ENCODE measurements around the gene MBNL2. TPM values are rescaled to one million over a fixed set of nuclear protein-coding genes. Genes with fewer than 3 reads are reported as not detected.

The MBNL2 gene
- total RNA-seq, 4 donors from 2014 or later: 92.8 to 132 (median 101) TPM

GRCh38 chr13:97243915-97244781, 22.0 kb downstream of the MBNL2 start:
- 37% methylated on average over 8 of the region's 8 CpGs for WGBS
- no peak for TF ChIP-seq POLR2AphosphoS5 (IDR thresholded peaks at IDR 0.05)
- TF ChIP-seq, protein P1, sequence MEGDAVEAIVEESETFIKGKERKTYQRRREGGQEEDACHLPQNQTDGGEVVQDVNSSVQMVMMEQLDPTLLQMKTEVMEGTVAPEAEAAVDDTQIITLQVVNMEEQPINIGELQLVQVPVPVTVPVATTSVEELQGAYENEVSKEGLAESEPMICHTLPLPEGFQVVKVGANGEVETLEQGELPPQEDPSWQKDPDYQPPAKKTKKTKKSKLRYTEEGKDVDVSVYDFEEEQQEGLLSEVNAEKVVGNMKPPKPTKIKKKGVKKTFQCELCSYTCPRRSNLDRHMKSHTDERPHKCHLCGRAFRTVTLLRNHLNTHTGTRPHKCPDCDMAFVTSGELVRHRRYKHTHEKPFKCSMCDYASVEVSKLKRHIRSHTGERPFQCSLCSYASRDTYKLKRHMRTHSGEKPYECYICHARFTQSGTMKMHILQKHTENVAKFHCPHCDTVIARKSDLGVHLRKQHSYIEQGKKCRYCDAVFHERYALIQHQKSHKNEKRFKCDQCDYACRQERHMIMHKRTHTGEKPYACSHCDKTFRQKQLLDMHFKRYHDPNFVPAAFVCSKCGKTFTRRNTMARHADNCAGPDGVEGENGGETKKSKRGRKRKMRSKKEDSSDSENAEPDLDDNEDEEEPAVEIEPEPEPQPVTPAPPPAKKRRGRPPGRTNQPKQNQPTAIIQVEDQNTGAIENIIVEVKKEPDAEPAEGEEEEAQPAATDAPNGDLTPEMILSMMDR (IDR thresholded peaks at IDR 0.05): no peak
- TF ChIP-seq EP300 (IDR thresholded peaks at IDR 0.05): no peak
- no peak for TF ChIP-seq POLR2A (IDR thresholded peaks at IDR 0.05; ENCODE audit: low read depth)
- H3K9me3 ChIP-seq: no peaks in the 10 kb centered on the region
- no peak for DNase-seq (ENCODE audit: extremely low spot score)
- H3K27me3 ChIP-seq: no peaks in the 10 kb centered on the region
- H3K36me3 ChIP-seq: no peaks in the 10 kb centered on the region
- intact Hi-C loops (cut with DNase I): no loop called here
- peak overlapping the region; percentile 75 to 79 (median 76) for H3K27ac ChIP-seq (replicated peaks in 1 of 4)
- peaks cover 88 to 100% (median 98%) of the 10 kb centered on the region in 4 donors for H3K4me1 ChIP-seq
- peak overlapping the region in 1 of 4 donors; percentile 2 for H3K4me3 ChIP-seq

GRCh38 chr13:97245011-97245410, 22.9 kb downstream of the MBNL2 start:
- H3K27me3 ChIP-seq: no peaks in the 10 kb centered on the region
- no peaks in the 10 kb centered on the region for H3K36me3 ChIP-seq
- intact Hi-C loops (cut with DNase I): no loop called here
- H3K27ac ChIP-seq (replicated peaks in 1 of 4): peak overlapping the region; percentile 75 to 79 (median 76)
- TF ChIP-seq POLR2AphosphoS5 (IDR thresholded peaks at IDR 0.05) (no peak), POLR2A (IDR thresholded peaks at IDR 0.05; ENCODE audit: low read depth) (no peak), EP300 (IDR thresholded peaks at IDR 0.05) (no peak)
- TF ChIP-seq, protein P1 (IDR thresholded peaks at IDR 0.05): no peak
- DNase-seq (ENCODE audit: extremely low spot score): no peak
- H3K4me3 ChIP-seq: no peak overlapping the region
- H3K9me3 ChIP-seq: no peaks in the 10 kb centered on the region
- H3K4me1 ChIP-seq: peaks cover 87 to 100% (median 98%) of the 10 kb centered on the region in 4 donors

DNA sequence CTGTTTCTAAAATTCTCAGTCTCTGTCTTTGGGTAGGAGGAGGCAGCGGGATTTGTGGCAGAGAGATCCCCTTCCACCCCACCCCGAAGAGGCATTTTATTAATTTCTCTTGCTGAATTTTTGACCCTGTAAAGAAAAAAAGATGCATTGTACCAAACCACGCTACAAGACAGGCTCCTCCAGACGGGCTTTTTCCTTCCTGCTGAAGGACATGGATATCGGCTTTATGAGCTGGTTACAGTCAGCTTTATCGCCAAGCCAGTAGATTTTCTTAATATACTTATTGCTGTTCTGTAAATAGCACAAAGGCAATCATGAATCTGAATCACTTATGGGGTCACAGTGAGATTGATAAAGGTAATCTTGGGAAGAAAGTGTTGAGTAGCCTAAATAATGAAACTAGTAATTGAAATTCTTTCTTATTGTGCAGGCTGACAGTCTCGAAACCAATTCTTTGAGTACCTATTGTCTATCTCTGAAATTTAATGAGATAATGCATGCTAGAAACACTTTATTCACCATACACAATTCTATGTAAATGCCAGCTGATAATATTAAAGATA, 24.5 kb downstream of the MBNL2 start:
- H3K36me3 ChIP-seq: no peaks in the 10 kb centered on the region
- peaks cover 86 to 100% (median 97%) of the 10 kb centered on the region in 4 donors for H3K4me1 ChIP-seq
- no peaks in the 10 kb centered on the region for H3K27me3 ChIP-seq
- H3K9me3 ChIP-seq: no peaks in the 10 kb centered on the region
- WGBS: 49% methylated on average over 7 of the region's 7 CpGs
- peak overlapping the region; percentile 6 to 40 (median 36) for H3K4me3 ChIP-seq
- H3K27ac ChIP-seq (replicated peaks in 1 of 4): peak overlapping the region; percentile 75 to 79 (median 76)
- no peak for DNase-seq (ENCODE audit: extremely low spot score)
- intact Hi-C loops (cut with DNase I): no loop called here
- TF ChIP-seq EP300 (IDR thresholded peaks at IDR 0.05) (no peak), POLR2AphosphoS5 (IDR thresholded peaks at IDR 0.05) (no peak), POLR2A (IDR thresholded peaks at IDR 0.05; ENCODE audit: low read depth) (no peak)
- TF ChIP-seq, protein P1 (IDR thresholded peaks at IDR 0.05): no peak

- Histone ChIP-seq H3K27me3 (no peaks in the 10 kb centered on the region), H3K36me3 (no peaks in the 10 kb centered on the region), H3K27ac (replicated peaks in 1 of 4) (peak overlapping the region; percentile 75 to 79 (median 76)), H3K4me1 (peaks cover 71 to 96% (median 83%) of the 10 kb centered on the region in 4 donors), H3K4me3 (no peak overlapping the region), H3K9me3 (no peaks in the 10 kb centered on the region)
- 96% methylated on average over 6 of the region's 6 CpGs for WGBS
- no peak for TF ChIP-seq POLR2A (IDR thresholded peaks at IDR 0.05; ENCODE audit: low read depth)
- no peak for TF ChIP-seq POLR2AphosphoS5 (IDR thresholded peaks at IDR 0.05)
- no peak for TF ChIP-seq EP300 (IDR thresholded peaks at IDR 0.05)
- no peak for DNase-seq (ENCODE audit: extremely low spot score)
- intact Hi-C loops (cut with DNase I): no loop called here
Observed at GRCh38 chr13:97248243-97248642, 26.1 kb downstream of the MBNL2 start.

DNA sequence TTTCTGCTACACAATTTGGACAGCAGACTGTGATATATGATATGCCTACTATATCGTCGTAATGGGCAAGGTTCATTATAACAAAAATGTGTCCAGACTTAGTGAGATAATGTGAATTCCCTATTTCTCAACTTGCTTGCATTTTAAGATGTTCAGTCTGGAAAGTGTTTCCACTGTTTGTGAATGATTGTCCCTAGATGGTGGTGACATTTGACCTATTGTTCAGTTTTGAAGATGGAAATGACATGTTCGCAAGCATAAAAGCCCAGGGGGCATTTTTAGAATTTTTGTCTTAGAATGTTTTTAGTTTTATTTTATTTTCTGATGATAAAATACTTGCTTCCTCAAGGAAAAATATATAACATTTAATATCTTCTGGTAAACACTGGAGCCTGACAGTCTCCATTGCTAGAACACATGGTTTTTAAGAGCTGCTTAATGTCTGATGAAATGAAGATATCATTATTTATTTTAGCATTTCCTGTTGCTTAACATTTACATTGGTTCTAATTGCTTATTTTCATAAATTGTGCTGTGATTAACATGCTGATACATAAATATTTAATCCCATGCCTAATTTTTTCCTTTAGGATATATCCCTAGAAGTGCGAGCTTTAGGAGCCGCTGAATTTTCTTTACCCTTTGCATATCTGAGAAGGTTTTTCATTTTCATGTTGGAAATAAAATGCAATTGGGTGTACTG, 27.1 kb downstream of the MBNL2 start:
- no peak for DNase-seq (ENCODE audit: extremely low spot score)
- Histone ChIP-seq H3K4me3 (peak overlapping the region in 1 of 4 donors; percentile 9), H3K27ac (replicated peaks in 1 of 4) (peak overlapping the region; percentile 75 to 79 (median 76)), H3K4me1 (peaks cover 68 to 96% (median 79%) of the 10 kb centered on the region in 4 donors), H3K36me3 (no peaks in the 10 kb centered on the region), H3K9me3 (no peaks in the 10 kb centered on the region), H3K27me3 (no peaks in the 10 kb centered on the region)
- 57% methylated on average over 5 of the region's 5 CpGs for WGBS
- peak in 1 of 2 donors; percentile 53 for TF ChIP-seq POLR2AphosphoS5 (IDR thresholded peaks at IDR 0.05)
- TF ChIP-seq, protein P1 (IDR thresholded peaks at IDR 0.05): no peak
- intact Hi-C loops (cut with DNase I): no loop called here
